ENCODE data around the gene ALPK1.

GRCh38 chr4:112352736-112353135 is 55.6 kb downstream of the ALPK1 start:
- TF ChIP-seq, protein P1, sequence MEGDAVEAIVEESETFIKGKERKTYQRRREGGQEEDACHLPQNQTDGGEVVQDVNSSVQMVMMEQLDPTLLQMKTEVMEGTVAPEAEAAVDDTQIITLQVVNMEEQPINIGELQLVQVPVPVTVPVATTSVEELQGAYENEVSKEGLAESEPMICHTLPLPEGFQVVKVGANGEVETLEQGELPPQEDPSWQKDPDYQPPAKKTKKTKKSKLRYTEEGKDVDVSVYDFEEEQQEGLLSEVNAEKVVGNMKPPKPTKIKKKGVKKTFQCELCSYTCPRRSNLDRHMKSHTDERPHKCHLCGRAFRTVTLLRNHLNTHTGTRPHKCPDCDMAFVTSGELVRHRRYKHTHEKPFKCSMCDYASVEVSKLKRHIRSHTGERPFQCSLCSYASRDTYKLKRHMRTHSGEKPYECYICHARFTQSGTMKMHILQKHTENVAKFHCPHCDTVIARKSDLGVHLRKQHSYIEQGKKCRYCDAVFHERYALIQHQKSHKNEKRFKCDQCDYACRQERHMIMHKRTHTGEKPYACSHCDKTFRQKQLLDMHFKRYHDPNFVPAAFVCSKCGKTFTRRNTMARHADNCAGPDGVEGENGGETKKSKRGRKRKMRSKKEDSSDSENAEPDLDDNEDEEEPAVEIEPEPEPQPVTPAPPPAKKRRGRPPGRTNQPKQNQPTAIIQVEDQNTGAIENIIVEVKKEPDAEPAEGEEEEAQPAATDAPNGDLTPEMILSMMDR (IDR thresholded peaks at IDR 0.05 in 8 of 11, conservative IDR thresholded peaks at IDR 0.05 in 3 of 11) = no peak
- TF ChIP-seq POLR2A (IDR thresholded peaks at IDR 0.05) (no peak), POLR2AphosphoS5 (IDR thresholded peaks at IDR 0.05) (no peak)

Measured in spleen (tissue), 7 donors.